CD4-positive, alpha-beta T cell treated with Interleukin-17A for 1 hour (primary cell): ENCODE data around the gene MBOAT2.
"Not testable (repeated sequence)": the region's sequence is repeated elsewhere in the genome, so short reads cannot be mapped to it uniquely, and the experiment has no call there.

Source experiments
- DNase-seq: peaks from one replicate; pipeline ENCODE4 v3.0.0-alpha.2; 2020

The MBOAT2 gene

DNA sequence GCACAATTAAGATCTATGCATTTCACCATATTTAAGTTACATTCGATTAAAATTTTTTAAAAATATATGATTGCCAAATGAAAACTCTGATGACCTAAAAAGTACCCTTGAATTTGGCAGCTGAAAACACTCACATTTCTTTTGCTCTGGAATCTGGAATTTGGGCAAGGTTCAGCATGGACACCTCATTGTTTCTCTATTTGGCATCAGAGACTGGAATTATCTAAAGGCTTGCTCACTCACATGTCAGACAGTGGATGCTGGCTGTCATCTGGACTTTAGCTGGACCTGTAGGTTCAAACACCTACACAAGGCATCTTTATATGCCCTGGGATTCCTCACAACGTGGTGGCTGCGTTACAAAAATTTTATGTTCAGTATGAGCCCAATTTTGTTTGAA is 16.1 kb downstream of the MBOAT2 start:
- DNase-seq, result no peak

DNA sequence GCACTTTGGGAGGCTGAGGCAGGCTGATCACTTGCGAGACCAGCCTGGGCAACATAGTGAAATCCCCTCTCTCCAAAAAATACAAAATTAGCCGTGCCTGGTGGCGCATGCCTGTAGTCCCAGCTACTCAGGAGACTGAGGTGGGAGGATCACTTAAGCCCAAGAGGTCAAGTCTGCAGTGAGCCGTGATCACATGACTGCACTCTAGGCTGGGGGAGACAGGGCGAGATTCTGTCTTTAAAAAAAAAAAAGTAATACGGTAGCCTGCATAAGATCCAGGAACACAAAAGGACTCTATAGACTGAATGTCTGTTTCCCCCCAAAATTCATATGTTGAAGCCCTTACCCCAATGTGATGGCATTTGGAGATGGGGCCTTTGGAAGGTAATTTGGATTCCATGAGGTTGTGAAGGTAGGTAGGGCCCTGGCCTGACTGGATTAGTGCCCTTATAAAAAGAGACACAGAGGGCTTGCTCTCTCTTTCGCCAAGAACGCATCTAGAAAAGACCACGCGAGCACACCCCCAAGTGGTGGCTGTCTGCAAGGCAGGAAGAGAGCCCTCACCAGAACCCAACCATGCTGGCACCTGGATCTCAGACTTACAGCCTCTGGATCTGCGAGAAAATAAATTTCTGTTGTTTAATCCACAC is 17.0 kb downstream of the MBOAT2 start:
- no peak for DNase-seq

DNA sequence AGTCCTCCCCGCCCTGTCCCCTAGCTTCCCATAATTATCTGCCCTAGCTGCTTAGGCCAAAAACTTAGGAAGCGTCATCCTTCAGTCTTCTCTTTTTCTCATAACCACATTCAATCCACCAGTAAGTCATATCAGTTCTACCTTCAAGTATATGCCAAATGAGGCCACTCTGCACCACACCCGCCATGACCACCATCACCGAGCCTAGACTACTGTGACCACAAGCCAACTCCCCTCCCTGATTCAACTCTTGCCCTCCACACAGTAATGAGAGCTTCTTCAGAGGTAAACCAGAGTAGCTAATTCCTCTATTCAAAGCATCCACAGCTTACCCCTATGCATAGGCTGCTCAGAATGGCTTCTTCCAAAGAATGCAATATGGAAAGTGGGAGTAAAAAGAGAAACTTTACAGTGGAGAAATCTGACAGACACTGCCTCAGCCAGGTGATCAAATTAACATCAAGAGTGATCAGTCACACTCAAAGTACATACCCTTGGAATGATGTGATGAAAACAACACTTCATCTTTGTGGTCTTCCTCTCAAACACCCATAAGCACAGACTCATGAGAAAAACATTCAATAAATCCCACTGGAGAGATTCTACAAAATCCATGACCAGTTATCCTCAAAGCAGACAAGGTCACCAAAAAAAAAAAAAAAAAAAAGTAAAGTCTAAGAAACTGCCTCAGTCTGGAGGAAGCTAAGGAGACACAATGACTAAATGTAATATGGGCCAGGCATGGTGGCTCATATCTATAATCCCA is 17.7 kb downstream of the MBOAT2 start:
- no peak for DNase-seq

DNA sequence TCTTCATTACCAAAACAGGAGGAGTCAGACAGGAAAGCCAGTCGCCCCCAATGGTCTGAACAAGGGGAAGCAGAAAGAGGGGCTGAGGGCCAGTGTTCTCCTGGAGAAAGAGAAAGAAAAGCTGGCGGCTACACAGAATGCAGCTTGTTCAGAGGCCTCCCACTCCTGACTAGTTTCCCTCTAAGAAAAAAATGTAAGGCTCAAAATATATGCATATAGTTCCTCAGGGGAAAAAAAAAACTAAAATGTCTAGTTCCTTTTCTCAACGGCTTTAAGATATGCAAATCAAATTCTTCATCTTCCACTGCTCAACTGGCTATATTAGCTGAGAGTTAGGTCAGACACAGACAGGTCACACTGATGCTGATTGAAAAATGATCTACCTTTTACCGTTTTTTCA is 18.6 kb downstream of the MBOAT2 start:
- no peak for DNase-seq

DNA sequence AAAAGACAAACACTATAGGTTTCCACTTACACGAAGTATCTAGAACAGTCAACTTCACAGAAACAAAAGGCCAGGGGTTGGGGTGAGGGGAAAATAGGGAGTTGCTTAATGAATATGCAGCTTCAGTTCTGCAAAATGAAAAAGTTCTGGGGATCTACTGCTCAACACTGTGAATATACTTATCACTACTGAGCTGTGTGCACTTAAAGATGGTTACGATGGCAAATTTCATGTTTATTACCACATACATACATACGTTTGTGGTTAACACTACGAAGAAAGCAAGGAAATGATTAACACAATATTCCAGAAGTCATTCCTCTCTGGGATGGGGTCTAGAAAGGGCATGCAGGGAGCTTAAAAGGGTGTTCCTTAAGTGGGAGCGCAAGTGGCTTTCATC is 19.3 kb downstream of the MBOAT2 start:
- no peak for DNase-seq

DNA sequence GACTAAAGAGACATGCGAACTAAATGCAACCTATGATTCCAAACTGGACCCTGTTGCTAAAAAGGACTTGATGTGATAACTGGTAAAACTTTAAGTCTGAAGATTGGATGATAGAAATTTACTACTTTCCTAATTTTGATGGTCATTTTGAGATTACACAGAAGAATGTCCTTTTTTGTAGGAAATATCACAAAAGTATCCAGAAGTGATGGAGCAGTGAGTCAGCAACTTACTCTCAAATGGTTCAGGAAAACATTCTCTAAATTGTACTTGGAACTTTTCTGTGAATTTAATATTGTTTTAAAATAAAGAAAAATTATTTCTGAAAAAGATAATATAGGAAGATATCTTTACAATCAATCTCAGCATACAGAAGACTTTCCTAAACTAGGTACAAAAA is 19.9 kb downstream of the MBOAT2 start:
- DNase-seq, result no peak

DNA sequence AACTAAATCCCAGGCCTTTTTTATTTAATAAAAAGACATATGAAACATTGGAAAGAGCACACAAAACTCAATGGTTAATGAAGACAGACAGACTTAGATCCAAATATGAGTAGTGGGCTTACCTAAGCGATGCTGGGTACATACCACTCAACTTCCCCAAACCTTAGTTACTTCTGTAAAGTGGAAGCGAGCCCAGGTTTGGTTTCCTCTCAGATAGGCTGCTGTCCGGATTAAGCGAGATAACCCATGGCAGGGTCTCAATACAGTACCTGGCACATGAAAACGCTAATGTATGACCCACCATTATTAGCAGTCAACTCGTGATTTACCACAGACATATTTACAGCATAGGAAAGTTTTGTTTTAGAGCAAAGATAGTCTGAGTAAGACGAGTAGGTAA is 21.6 kb downstream of the MBOAT2 start:
- no peak for DNase-seq

DNA sequence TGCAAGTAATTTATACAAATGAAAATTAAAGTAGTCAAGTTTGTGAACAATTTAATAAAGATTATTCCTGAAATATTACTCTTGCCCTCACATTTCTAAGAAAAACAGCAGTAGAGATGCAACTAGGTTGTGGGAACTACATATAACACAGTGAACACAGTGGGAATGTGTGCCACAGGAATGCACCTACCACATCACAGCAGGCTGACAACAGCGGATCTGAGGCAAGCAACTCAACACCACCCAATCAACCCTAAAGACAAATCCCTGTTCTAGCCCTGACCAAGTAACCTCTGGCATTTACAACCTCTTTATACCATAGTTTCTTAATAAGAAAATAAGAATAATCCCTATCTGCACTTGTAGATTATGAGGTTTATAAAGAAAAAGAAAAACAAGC is 23.4 kb downstream of the MBOAT2 start:
- DNase-seq, result no peak

DNA sequence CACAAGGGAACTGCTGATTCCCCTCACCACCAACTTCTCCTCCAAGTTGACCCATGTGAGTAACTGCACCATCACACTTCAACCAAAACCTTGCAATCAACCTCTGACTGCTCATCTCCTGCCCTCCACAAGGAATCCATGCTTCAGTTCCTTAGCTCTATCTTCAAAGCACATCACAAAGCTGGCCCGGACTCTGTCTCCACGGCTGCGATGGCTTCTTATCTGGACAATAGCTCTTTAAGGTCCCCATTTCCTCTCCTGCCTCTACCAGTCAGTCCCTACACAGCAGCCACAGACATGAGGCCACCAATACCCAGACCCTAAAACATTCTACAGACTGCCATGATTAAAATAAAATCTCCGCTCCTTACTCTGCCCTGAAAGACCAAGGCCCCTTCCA is 25.7 kb downstream of the MBOAT2 start:
- DNase-seq, result no peak

DNA sequence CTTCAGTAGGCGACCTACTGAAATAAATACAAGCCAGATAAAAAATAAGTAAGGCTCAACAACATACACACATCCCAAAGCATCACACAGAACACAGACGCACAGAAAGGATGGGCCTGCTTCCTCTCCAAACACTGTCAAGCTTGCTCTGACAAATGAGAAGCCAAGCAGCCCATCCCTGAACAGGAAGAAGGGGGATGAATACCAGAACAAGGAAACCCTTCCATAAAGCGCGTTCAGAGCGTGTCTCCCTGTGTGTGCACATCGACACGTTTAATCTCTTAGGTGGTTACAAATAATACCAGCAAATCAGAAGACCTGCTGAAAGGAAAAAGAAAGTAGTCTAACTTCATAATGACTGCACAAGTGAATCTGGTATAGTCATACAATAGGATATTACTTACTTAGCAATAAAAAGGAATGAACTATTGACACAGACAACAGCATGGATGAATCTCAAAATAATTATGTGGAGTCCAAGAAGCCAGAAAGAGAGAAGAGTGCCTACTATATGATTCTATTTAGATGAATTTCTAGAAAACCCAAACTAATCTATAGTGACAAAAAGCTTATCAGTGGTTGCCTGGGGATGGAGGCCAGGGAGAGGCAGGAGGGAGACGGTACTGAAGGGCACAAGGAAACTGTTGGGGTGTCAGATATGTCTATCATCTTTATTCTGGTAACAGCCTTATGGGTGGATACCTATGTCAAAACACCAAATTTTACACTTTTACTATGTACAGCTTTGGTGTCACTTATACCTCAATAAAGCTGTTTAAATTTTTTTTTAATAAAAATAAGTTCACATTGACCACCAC is 26.8 kb downstream of the MBOAT2 start:
- DNase-seq, result no peak

DNA sequence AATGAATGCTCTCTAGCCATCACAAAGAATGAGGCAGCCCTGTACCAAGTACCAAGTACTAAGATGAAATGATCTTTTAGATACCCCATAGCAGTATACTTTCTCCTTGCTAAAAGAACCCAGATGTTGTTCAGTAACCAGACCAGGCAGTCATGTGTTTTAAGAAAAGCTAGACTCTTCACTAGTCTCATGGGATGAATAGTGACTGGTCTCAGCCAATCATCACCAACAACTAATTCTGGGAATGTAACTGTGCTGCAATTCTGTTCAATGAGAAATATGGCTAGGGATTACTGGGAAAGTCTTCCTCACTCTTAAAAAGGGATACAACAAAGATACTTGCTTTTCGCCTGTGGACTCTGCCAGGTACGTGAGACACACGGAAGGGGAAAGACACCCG is 29.5 kb downstream of the MBOAT2 start:
- DNase-seq, result no peak

DNA sequence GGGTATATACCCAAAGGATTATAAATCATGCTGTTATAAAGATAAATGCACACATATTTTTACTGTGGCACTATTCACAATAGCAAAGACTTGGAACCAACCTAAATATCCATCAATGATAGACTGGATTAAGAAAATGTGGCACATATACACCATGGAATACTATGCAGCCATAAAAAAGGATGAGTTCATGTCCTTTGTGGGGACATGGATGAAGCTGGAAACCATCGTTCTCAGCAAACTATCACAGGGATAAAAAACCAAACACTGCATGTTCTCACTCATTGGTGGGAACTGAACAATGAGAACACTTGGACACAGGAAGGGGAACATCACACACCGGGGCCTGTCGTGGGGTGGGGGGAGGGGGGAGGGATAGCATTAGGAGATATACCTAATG is 30.5 kb downstream of the MBOAT2 start:
- not testable (repeated sequence) for DNase-seq

DNA sequence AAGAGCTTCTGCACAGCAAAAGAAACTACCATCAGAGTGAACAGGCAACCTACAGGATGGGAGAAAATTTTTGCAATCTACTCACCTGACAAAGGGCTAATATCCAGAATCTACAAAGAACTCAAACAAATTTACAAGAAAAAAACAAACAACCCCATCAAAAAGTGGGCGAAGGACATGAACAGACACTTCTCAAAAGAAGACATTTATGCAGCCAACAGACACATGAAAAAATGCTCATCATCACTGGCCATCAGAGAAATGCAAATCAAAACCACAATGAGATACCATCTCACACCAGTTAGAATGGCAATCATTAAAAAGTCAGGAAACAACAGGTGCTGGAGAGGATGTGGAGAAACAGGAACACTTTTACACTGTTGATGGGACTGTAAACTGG is 30.9 kb downstream of the MBOAT2 start:
- DNase-seq, result not testable (repeated sequence)

DNA sequence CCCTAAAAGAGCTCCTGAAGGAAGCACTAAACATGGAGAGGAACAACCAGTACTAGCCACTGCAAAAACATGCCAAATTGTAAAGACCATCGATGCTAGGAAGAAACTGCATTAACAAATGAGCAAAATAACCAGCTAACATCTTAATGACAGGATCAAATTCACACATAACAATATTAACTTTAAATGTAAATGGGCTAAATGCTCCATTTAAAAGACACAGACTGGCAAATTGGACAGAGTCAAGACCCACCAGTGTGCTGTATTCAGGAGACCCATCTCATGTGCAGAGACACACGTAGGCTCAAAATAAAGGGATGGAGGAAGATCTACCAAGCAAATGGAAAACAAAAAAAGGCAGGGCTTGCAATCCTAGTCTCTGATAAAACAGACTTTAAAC is 34.1 kb downstream of the MBOAT2 start:
- DNase-seq, result not testable (repeated sequence)

DNA sequence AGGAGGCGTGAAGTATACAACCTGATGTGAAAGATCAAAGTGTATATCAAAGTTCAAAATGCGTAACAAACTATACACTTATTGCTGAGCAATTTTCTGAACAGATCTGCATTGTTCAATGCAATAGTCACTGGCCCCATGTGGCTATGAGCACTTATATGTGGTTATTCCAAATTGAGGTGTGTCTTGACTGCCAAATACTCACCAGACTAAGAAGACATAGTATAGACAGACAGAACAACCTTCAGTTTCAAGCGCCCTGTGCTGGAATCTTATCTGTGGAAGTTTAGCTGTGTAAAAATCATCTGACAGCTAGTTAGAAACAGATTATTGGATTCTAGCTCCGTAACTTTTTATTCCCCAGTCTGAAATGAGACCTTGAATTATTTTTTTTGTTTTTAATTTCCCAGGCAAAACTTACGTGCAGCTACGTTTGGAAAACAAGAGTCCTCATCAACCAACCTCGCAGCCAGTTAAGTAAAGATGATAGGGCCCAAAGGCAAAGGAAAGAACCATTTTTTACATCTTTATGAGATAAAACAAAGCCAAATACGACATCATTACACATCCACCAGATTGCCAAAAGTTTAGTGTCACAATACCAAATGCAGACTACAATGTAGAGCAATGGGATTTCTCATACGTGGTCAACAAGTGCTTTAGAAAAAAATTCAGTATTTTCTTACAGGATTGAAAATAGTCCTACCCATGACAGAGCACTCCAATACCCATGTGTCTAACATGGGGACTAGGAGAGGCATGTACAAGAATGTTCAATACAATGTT is 37.2 kb downstream of the MBOAT2 start:
- DNase-seq, result no peak

DNA sequence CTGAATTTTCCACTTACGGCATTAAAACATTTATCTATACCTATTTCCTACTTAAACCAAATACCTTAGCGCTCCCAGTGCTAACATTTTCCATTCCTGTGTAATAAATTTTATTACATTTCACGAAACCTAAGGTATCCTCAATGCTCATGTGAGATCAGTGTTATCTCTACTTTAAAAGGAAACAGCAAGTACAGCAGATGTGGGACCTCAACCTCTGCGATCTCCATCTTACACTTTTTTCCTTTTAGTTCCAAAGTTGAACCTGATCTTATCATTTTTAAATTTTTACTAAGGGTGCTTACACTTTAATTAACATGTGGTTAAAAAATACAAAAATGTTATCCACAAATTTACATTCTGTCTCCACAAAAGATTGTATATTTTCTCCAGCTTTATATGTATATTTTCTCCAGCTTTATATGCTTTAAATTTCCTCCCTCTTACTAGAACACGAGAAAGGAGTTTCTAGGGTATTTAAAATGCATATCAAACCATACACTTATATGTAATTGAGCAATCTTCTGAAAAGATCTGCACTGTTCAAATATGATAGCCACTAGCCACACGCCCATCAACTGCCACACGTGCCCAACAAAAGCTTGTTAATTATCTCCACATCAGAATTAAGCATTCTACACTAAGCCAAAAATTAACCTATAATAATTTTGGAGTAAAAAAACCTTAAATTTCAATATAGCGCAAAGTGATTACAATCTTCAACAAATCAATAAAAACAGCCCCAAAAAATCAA is 38.1 kb downstream of the MBOAT2 start:
- DNase-seq, result no peak

DNA sequence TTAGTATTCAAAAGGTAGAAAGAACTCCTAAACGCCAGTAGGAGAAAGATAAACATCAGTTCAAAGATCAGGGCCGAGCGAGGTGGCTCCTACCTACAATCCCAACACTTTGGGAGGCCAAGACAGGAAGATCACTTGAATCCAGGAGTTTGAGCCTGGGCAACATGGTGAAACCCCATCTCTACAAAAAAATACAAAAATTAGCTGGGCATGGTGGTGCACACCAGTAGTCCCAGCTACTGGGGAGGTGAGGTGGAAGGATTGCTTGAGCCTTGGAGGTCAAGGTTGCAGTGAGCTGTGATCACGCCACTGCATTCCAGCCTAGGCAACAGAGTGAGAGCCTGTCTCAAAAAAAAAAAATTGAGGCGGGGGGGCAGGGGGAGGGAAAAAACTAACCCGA is 40.6 kb downstream of the MBOAT2 start:
- no peak for DNase-seq

DNA sequence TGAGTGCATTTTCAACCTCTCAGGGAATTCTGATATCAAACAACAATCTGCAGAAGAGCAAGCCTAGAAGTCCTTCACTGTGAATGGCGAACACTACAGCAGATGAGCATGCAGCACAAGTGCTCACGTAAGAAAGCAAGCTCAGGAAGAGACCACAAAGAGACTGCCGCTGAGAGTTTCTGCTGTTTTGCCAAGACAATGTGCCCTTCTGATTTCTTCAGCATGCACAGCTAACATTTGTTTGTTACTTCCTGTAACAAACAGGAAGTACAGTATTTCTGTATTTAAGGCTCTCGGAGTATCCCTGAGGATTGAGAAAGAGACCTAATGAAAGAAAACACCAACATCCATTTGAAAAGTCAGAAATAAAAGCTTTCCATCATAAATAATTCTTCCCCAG is 45.9 kb downstream of the MBOAT2 start:
- DNase-seq, result no peak

DNA sequence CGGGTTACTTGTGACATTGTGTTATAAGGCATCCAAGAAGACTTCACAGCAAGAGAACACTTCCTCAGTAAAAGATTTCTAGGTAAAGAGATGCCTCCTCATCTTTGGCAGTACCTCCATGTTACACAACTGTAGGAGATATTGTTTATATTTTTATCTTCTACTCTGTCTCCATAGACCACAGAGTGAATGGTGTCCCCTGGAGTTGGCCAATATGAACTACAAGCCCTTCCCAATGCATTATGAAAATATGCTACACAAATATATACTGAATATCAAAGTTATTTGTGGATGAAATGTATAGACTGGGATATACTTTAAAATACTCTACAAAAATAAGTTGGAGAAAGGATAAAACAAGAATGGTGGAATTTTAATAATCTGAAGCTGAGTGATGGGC is 46.7 kb downstream of the MBOAT2 start:
- no peak for DNase-seq

DNA sequence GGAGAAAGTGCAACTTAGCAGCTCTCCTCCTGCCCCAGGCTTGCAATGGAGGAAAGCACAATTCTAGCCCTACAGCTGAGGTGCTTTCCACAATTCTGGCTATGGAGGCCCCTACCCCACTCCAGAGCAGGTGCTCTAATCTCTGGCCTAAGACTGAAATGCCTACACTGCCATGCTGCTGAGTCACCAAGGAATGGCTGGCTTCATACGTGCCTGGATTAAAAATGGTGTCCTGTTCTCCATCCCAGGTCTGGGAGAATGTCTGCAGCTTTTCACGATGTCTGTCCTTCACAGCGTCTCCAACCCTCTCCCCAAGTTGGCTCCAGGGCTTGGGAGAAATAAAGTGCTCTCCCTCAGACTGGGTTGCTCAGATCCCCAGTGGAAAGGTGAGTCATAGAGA is 48.5 kb downstream of the MBOAT2 start:
- DNase-seq, result no peak

DNA sequence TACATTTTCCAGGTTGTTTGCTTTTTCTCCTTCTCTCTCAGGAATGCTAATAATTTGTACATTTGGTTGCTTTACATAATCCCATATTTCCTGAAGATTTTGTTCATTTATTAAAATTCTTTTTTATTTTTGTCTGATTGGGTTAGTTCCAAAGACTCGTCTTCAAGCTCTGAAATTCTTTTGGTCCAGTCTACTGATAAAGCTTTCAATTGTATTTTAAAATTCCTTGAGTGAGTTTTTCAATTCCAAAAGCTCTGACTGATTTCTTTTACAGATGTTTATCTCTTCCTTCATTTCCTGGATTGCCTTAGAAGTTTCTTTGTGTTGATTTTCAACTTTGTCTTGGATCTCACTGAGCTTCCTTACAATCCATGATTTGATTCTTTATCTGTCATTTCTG is 50.0 kb downstream of the MBOAT2 start:
- no peak for DNase-seq

DNA sequence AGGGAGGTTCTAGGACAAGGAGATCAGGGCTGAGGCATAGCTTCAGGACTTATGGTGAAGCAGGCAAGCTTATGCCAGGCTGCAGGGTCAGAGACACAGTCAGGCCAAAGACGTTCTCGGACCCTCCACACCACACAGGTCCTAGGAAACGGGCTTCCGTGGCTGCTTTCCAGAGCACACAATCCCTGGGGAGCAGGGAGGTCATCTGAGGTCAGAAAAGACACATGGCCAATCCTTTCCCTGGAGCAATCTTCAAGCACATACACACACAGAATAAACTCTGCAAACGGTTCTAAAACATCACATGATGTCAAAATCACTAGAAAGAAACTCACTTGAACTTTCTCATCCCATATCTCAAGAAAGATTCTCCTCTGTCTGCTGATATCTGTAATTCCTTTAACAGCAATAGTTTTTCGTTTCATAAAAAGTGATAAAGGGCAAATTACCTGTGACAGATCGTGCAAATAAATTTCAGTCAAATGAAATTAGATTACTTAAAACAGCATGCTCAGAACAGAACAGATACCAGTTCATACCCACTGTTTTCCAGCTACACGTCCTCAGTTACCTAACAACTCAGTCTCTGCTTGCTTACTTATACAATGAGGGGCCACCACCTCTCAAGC is 63.9 kb downstream of the MBOAT2 start:
- DNase-seq, result no peak
